HepG2 (cell line): ENCODE results near the gene TOPORS. TPM values are rescaled to one million over a fixed set of nuclear protein-coding genes. Genes with fewer than 3 reads are reported as not detected.

Experiments used
- BCL3 ChIP-seq: sonication (generic); formaldehyde crosslinking; IDR thresholded peaks from 2 replicates; pipeline ENCODE4 v1.5.1; 2020; ENCODE audit warnings: mild to moderate bottlenecking, missing genetic modification reagents, moderate library complexity
- CEBPZ ChIP-seq: IDR thresholded peaks from 2 replicates; pipeline ENCODE4 v1.6.1; 2012; ENCODE audit warnings: low read length, improper control_type of control experiment
- DPF2 ChIP-seq: sonication (generic); formaldehyde crosslinking; IDR thresholded peaks from 2 replicates; pipeline ENCODE4 v1.4.0; 2020; ENCODE audit warnings: mild to moderate bottlenecking, low read depth, missing genetic modification reagents, borderline replicate concordance
- FOXO4 ChIP-seq: sonication (generic); formaldehyde crosslinking; conservative IDR thresholded peaks from 2 replicates; pipeline ENCODE4 v1.8.1; 2023; ENCODE audit warnings: missing genetic modification reagents
- GATA4 ChIP-seq: sonication (generic); IDR thresholded peaks from 2 replicates; pipeline ENCODE4 v1.6.1; 2016; ENCODE audit warnings: antibody characterized with exemption, low read depth, borderline replicate concordance
- GTF2F1 ChIP-seq: fragments of 150-350 bp; IDR thresholded peaks from 2 replicates; pipeline ENCODE4 v1.6.1; 2014; ENCODE audit warnings: low read length
- HOMEZ ChIP-seq: IDR thresholded peaks from 2 replicates; pipeline ENCODE4 v1.6.1; 2016; ENCODE audit warnings: low read depth
- KLF15 ChIP-seq: sonication (generic); formaldehyde crosslinking; IDR thresholded peaks from 2 replicates; pipeline ENCODE4 v1.8.1; 2023; ENCODE audit warnings: borderline replicate concordance, mild to moderate bottlenecking, inconsistent platforms, missing genetic modification reagents, mixed read lengths
- MBD4 ChIP-seq: IDR thresholded peaks from 2 replicates; pipeline ENCODE4 v1.6.1; 2012; ENCODE audit warnings: low read length, inconsistent platforms, borderline replicate concordance
- MTA1 ChIP-seq: sonication (generic); formaldehyde crosslinking; IDR thresholded peaks from 2 replicates; pipeline ENCODE4 v1.4.0; 2020; ENCODE audit warnings: missing genetic modification reagents, mild to moderate bottlenecking, borderline replicate concordance
- REST ChIP-seq, 2 experiments: IDR thresholded peaks; 2 replicates each; pipeline ENCODE4 v1.6.1; 2011 to 2012; ENCODE audit warnings: low read length in 2 of 2, borderline replicate concordance in 1 of 2, low read depth in 1 of 2, mild to moderate bottlenecking in 1 of 2, moderate library complexity in 1 of 2
- RFX5 ChIP-seq: IDR thresholded peaks from 2 replicates; pipeline ENCODE4 v1.6.1; 2011; ENCODE audit warnings: low read depth, low read length, improper control_type of control experiment
- ZIK1 ChIP-seq: sonication (generic); formaldehyde crosslinking; IDR thresholded peaks from 2 replicates; pipeline ENCODE4 v1.5.0; 2020; ENCODE audit warnings: mild to moderate bottlenecking, low read depth, missing genetic modification reagents, borderline replicate concordance
- ZNF350 ChIP-seq: sonication (generic); formaldehyde crosslinking; IDR thresholded peaks from 2 replicates; pipeline ENCODE4 v1.4.0; 2020; ENCODE audit warnings: mild to moderate bottlenecking, low read depth, missing genetic modification reagents, borderline replicate concordance
- ZNF713 ChIP-seq: sonication (generic); formaldehyde crosslinking; IDR thresholded peaks from 2 replicates; pipeline ENCODE4 v1.4.0; 2020; ENCODE audit warnings: mild to moderate bottlenecking, missing genetic modification reagents
- ZNF83 ChIP-seq: sonication (generic); formaldehyde crosslinking; IDR thresholded peaks from 2 replicates; pipeline ENCODE4 v1.4.0; 2020; ENCODE audit warnings: missing genetic modification reagents, mild to moderate bottlenecking, borderline replicate concordance
- ZSCAN9 ChIP-seq: IDR thresholded peaks from 2 replicates; pipeline ENCODE4 v1.6.1; 2016; ENCODE audit warnings: borderline replicate concordance
- polyA plus RNA-seq, 8 experiments: library from polyadenylated mRNA; depleted of rRNA in 3 of 8; stranded (reverse) in 7 of 8; unstranded in 1 of 8; fragments of >200 nt; fragmentation: Illumina TruSeq in 4 of 8; extraction: Trizol in 4 of 8; gene quantifications; 2 replicates each; pipeline versions ENCODE4 v1.2.1 to v1.2.3, GENCODE V29; 2011 to 2016; ENCODE audit warnings: low read depth in 4 of 8, missing spikeins in 1 of 8, mixed read lengths in 1 of 8; ENCODE audit not compliant: insufficient read depth in 1 of 8
- total RNA-seq, 5 experiments: library from RNA; depleted of rRNA; stranded (reverse); fragments of >200 nt; fragmentation: Illumina TruSeq; extraction: Trizol; gene quantifications; 2 replicates each; pipeline ENCODE4 v1.2.3, GENCODE V29; 2016; ENCODE audit warnings: low read depth in 1 of 5

The TOPORS gene
- total and polyA plus RNA-seq, 2 of the 13 experiments (the other 11 are each of a cell fraction or from before 2014, with no cell fraction given): 6.8 to 19.6 TPM

GRCh38 chr9:32526041-32526706 lies 26.2 kb downstream of the TOPORS start, which contains the start of gene RIGI (continued):
- TF ChIP-seq MBD4 (no peak), ZSCAN9 (CRISPR knock-in tag) (peak; percentile 67), GATA4 (no peak), RFX5 (no peak), ZIK1 (no peak), ZNF350 (CRISPR knock-in tag) (0 out of 2 replicates have a peak, but pooled peaks have one; percentile 43), ZNF713 (CRISPR knock-in tag) (no peak), GTF2F1 (no peak), KLF15 (no peak), DPF2 (no peak), REST (IDR thresholded peaks at IDR 0.05; ENCODE audit: borderline replicate concordance in 1 of 2, low read depth in 1 of 2, low read length in 2 of 2) (peak in 1 of 2 experiments; percentile 30; a peak in 1 of 4 replicates), ZNF83 (CRISPR knock-in tag) (no peak), BCL3 (CRISPR knock-in tag) (peak; percentile 25; the same call in 1 of the 2 replicates), MTA1 (CRISPR knock-in tag) (peak; percentile 54; the same call in 1 of the 2 replicates), CEBPZ (no peak), FOXO4 (CRISPR knock-in tag) (0 out of 2 replicates have a peak, but pooled peaks have one; percentile 80), HOMEZ (CRISPR knock-in tag) (peak; percentile 57)
